SK-N-SH (cell line): ENCODE measurements around the gene BABAM2. TPM values are rescaled to one million over a fixed set of nuclear protein-coding genes. Genes with fewer than 3 reads are reported as not detected.

Experiments
- CTCF ChIA-PET: fragments of 300-600, 350-600 bp; formaldehyde crosslinking; extraction: SDS; loops from one replicate; lab custom pipeline; 2021; lab: Yijun Ruan, JAX
- POLR2A ChIA-PET: fragments of 350-600 bp; sonication (Branson Sonifier 250); formaldehyde crosslinking; extraction: SDS; loops from one replicate; lab custom pipeline; 2020; ENCODE audit warnings: antibody characterized with exemption, inconsistent platforms; lab: Yijun Ruan, JAX
- DNase-seq: peaks from one replicate; pipeline ENCODE4 v3.0.0; 2012
- H2AFZ ChIP-seq: fragments of 200-600 bp; sonication (generic); 2 replicates; pipeline ENCODE4 v1.8.1; 2016; ENCODE audit warnings: antibody characterized with exemption, mild to moderate bottlenecking, low read depth
- H3F3A ChIP-seq: fragments of 200-600 bp; sonication (generic); replicated peaks from 2 replicates; pipeline ENCODE3; 2016; ENCODE audit warnings: antibody characterized with exemption, mild to moderate bottlenecking; ENCODE audit not compliant: insufficient read depth
- H3K27ac ChIP-seq, 2 experiments: fragments of 200-500 bp in 1 of 2; fragments of 200-600 bp in 1 of 2; sonication (Bioruptor generic) in 1 of 2; sonication (generic), shearing (Covaris generic) in 1 of 2; 2 replicates each; pipeline versions ENCODE4 v1.5.1 to v1.6.1; 2014 to 2016; ENCODE audit warnings: low read depth in 2 of 2, inconsistent platforms in 1 of 2, low read length in 1 of 2, mild to moderate bottlenecking in 1 of 2, mixed read lengths in 1 of 2
- H3K27me3 ChIP-seq: fragments of 200-600 bp; sonication (generic), shearing (Covaris generic); 2 replicates; pipeline ENCODE4 v1.6.1; 2016; ENCODE audit warnings: mixed run types; ENCODE audit not compliant: insufficient read depth
- H3K36me3 ChIP-seq, 2 experiments: fragments of 200-500 bp in 1 of 2; fragments of 200-600 bp in 1 of 2; sonication (Bioruptor generic) in 1 of 2; sonication (generic) in 1 of 2; replicated peaks in 1 of 2; 2 replicates each; pipeline versions ENCODE3 to v1.5.1; 2014 to 2016; ENCODE audit warnings: low read length in 1 of 2, mild to moderate bottlenecking in 1 of 2; ENCODE audit not compliant: insufficient read depth in 2 of 2, control insufficient read depth in 1 of 2
- H3K4me1 ChIP-seq, 2 experiments: fragments of 200-500 bp in 1 of 2; fragments of 200-600 bp in 1 of 2; sonication (Bioruptor generic) in 1 of 2; sonication (generic), shearing (Covaris generic) in 1 of 2; 2 replicates each; pipeline versions ENCODE4 v1.5.1 to v1.6.1; 2014 to 2016; ENCODE audit warnings: low read depth in 1 of 2, low read length in 1 of 2, mixed run types in 1 of 2; ENCODE audit not compliant: insufficient read depth in 2 of 2, control insufficient read depth in 1 of 2
- H3K4me2 ChIP-seq: fragments of 200-600 bp; sonication (generic), shearing (Covaris generic); 2 replicates; pipeline ENCODE4 v1.6.1; 2017; ENCODE audit warnings: mixed run types
- H3K4me3 ChIP-seq, 2 experiments: fragments of 200-500 bp in 1 of 2; fragments of 200-600 bp in 1 of 2; sonication (Bioruptor generic) in 1 of 2; sonication (generic), shearing (Covaris generic) in 1 of 2; 2 replicates each; pipeline versions ENCODE4 v1.5.1 to v1.8.1; 2014 to 2016; ENCODE audit warnings: low read depth in 2 of 2, inconsistent platforms in 1 of 2, low read length in 1 of 2, mild to moderate bottlenecking in 1 of 2, mixed read lengths in 1 of 2, moderate library complexity in 1 of 2
- H3K79me2 ChIP-seq: fragments of 200-600 bp; sonication (generic); 2 replicates; pipeline ENCODE4 v1.8.1; 2017; ENCODE audit warnings: mild to moderate bottlenecking; ENCODE audit not compliant: insufficient read depth
- H3K9ac ChIP-seq: fragments of 200-600 bp; sonication (generic); 2 replicates; pipeline ENCODE4 v1.6.1; 2017; ENCODE audit warnings: mixed run types
- H3K9me2 ChIP-seq: fragments of 200-600 bp; sonication (generic); 2 replicates; pipeline ENCODE4 v1.6.1; 2017; ENCODE audit warnings: mixed run types
- H3K9me3 ChIP-seq: fragments of 200-600 bp; sonication (generic); 2 replicates; pipeline ENCODE4 v1.6.1; 2017; ENCODE audit warnings: mixed run types, mild to moderate bottlenecking, moderate library complexity
- H4K20me1 ChIP-seq: fragments of 200-600 bp; sonication (generic); 2 replicates; pipeline ENCODE4 v1.6.1; 2017; ENCODE audit warnings: mild to moderate bottlenecking, mixed run types; ENCODE audit not compliant: insufficient read depth
- CHD2 ChIP-seq: fragments of 150-350 bp; IDR thresholded peaks from 2 replicates; pipeline ENCODE4 v1.6.1; 2018; ENCODE audit warnings: low read length; ENCODE audit not compliant: partially characterized antibody
- EZH2phosphoT487 ChIP-seq: fragments of 200-600 bp; sonication (generic); IDR thresholded peaks from 2 replicates; pipeline ENCODE4 v1.6.1; 2017; ENCODE audit warnings: low read depth, mixed run types, mild to moderate bottlenecking, antibody characterized with exemption, moderate library complexity, borderline replicate concordance
- FOSL2 ChIP-seq: IDR thresholded peaks from 2 replicates; pipeline ENCODE4 v1.4.0; 2012; ENCODE audit warnings: low read depth, mild to moderate bottlenecking, moderate library complexity, borderline replicate concordance
- FOXM1 ChIP-seq: IDR thresholded peaks from 2 replicates; pipeline ENCODE4 v1.4.0; 2012; ENCODE audit warnings: low read depth, mild to moderate bottlenecking
- JUND ChIP-seq: IDR thresholded peaks from 2 replicates; pipeline ENCODE4 v1.4.0; 2012
- MEF2A ChIP-seq: IDR thresholded peaks from 2 replicates; pipeline ENCODE4 v1.4.0; 2012; ENCODE audit warnings: low read depth, borderline replicate concordance
- NFIC ChIP-seq: IDR thresholded peaks from 2 replicates; pipeline ENCODE4 v1.4.0; 2012; ENCODE audit warnings: borderline replicate concordance
- POLR2AphosphoS5 ChIP-seq: IDR thresholded peaks from 2 replicates; pipeline ENCODE4 v1.6.1; 2012; ENCODE audit warnings: low read depth, low read length
- RAD21 ChIP-seq: IDR thresholded peaks from 2 replicates; pipeline ENCODE4 v1.6.1; 2012; ENCODE audit warnings: mild to moderate bottlenecking, low read length
- RFX5 ChIP-seq: IDR thresholded peaks from 2 replicates; pipeline ENCODE4 v1.6.1; 2012; ENCODE audit warnings: mild to moderate bottlenecking, improper control_type of control experiment, low read length
- SIN3A ChIP-seq: IDR thresholded peaks from 2 replicates; pipeline ENCODE4 v1.6.1; 2012; ENCODE audit warnings: low read depth, mild to moderate bottlenecking, low read length, moderate library complexity, borderline replicate concordance
- TEAD4 ChIP-seq: IDR thresholded peaks from 2 replicates; pipeline ENCODE4 v1.4.0; 2012; ENCODE audit warnings: mild to moderate bottlenecking, borderline replicate concordance; ENCODE audit not compliant: insufficient read depth
- YY1 ChIP-seq: IDR thresholded peaks from 2 replicates; pipeline ENCODE4 v1.4.0; 2012; ENCODE audit warnings: low read depth, mild to moderate bottlenecking
- WGBS: methylation state at CpG from one replicate; pipeline ENCODE4 v1.1.6; 2017; ENCODE audit warnings: low lambda C conversion rate; 5-methylcytosine and 5-hydroxymethylcytosine counted together
- polyA plus RNA-seq, 3 experiments: library from polyadenylated mRNA; depleted of rRNA; stranded (reverse); fragments of >200 nt; gene quantifications; 2 replicates each; pipeline ENCODE4 v1.2.3, GENCODE V29; 2012
- TF ChIP-seq, protein P1 (sequence below): IDR thresholded peaks from 2 replicates; pipeline ENCODE4 v1.4.0; 2012; ENCODE audit warnings: low read depth
- TF ChIP-seq, protein P2 (sequence below): IDR thresholded peaks from 2 replicates; pipeline ENCODE4 v1.4.0; 2012; ENCODE audit warnings: low read depth, borderline replicate concordance

The BABAM2 gene
- polyA plus RNA-seq, 1 of the 3 experiments (the other 2 are of a cell fraction) = 34.0 TPM

DNA sequence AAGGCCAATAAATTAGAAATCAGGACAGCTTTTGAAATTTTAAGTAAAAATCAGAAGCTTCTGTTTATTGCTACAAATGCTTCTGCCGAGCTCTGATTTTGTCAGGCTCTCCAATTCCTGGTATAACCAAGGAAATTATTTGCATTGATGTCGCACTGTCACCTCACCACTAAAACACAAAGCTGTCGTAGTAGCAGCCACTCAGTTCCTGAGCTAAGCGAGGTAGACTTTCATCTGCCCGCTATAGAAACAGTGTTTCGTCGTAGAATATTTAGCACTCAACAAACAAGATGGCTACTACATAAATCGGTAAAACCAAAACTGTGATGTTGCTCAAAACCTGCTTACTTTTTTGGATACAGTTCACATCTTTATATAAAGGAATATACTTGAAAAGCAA, 360.8 kb downstream of the BABAM2 start:
- no peak for DNase-seq
- Histone ChIP-seq H3K79me2 (no peaks in the 10 kb centered on the region; the same call in 1 of the 2 replicates), H3K9me2 (no peaks in the 10 kb centered on the region), H3K27me3 (no peaks in the 10 kb centered on the region), H3K27ac (no peak overlapping the region), H3K4me3 (no peak overlapping the region), H3K9me3 (no peaks in the 10 kb centered on the region), H3F3A (no peaks in the 10 kb centered on the region), H3K4me2 (no peak overlapping the region), H4K20me1 (no peaks in the 10 kb centered on the region), H2AFZ (no peak overlapping the region), H3K4me1 (peaks cover 0 to 13% of the 10 kb centered on the region in 2 experiments; a peak in 2 of 4 replicates), H3K9ac (no peak overlapping the region), H3K36me3 (no peaks in the 10 kb centered on the region)
- 88% methylated on average over 8 of the region's 8 CpGs for WGBS
- no peak for TF ChIP-seq JUND
- TF ChIP-seq EZH2phosphoT487 = no peak
- TF ChIP-seq NFIC = no peak
- no peak for TF ChIP-seq SIN3A
- TF ChIP-seq RFX5 = no peak
- TF ChIP-seq, protein P1, sequence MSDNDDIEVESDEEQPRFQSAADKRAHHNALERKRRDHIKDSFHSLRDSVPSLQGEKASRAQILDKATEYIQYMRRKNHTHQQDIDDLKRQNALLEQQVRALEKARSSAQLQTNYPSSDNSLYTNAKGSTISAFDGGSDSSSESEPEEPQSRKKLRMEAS = no peak
- no peak for TF ChIP-seq CHD2
- TF ChIP-seq MEF2A = no peak
- no peak for TF ChIP-seq FOXM1
- ChIA-PET CTCF (interaction anchor here (1.3 to 3.2 kb wide), 2 partner anchors 13 to 568 kb away, joined by 6 to 13 read pairs; no protein-coding TSS in a partner anchor), POLR2A (interaction anchor here (0.6 kb wide), 1 partner anchor 490 kb away, joined by 3 read pairs; no protein-coding TSS in a partner anchor)

- H3K9ac ChIP-seq = no peak overlapping the region
- POLR2A ChIA-PET = no interaction called here
- 95% methylated on average over 2 of the region's 2 CpGs for WGBS
- H3K4me2 ChIP-seq = no peak overlapping the region
- no peaks in the 10 kb centered on the region for H3K9me3 ChIP-seq
- no peaks in the 10 kb centered on the region for H3K36me3 ChIP-seq
- TF ChIP-seq NFIC (no peak), POLR2AphosphoS5 (no peak), TEAD4 (no peak), RAD21 (no peak), SIN3A (no peak), YY1 (no peak), FOSL2 (no peak)
- TF ChIP-seq, protein P1 = no peak
- TF ChIP-seq, protein P2, sequence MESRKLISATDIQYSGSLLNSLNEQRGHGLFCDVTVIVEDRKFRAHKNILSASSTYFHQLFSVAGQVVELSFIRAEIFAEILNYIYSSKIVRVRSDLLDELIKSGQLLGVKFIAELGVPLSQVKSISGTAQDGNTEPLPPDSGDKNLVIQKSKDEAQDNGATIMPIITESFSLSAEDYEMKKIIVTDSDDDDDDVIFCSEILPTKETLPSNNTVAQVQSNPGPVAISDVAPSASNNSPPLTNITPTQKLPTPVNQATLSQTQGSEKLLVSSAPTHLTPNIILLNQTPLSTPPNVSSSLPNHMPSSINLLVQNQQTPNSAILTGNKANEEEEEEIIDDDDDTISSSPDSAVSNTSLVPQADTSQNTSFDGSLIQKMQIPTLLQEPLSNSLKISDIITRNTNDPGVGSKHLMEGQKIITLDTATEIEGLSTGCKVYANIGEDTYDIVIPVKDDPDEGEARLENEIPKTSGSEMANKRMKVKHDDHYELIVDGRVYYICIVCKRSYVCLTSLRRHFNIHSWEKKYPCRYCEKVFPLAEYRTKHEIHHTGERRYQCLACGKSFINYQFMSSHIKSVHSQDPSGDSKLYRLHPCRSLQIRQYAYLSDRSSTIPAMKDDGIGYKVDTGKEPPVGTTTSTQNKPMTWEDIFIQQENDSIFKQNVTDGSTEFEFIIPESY = no peak
- no peak overlapping the region for H3K4me3 ChIP-seq
- no peak overlapping the region for H3K27ac ChIP-seq
- H3K9me2 ChIP-seq = no peaks in the 10 kb centered on the region
- H3F3A ChIP-seq = no peaks in the 10 kb centered on the region
- H3K79me2 ChIP-seq = no peaks in the 10 kb centered on the region; the same call in 1 of the 2 replicates
- CTCF ChIA-PET = interaction anchor here (3.2 kb wide), 1 partner anchor 12 kb away, joined by 13 read pairs; no protein-coding TSS in a partner anchor
- H3K4me1 ChIP-seq = peaks cover 0 to 9% of the 10 kb centered on the region in 2 experiments; a peak in 2 of 4 replicates
- DNase-seq = no peak
- no peaks in the 10 kb centered on the region for H4K20me1 ChIP-seq
- H2AFZ ChIP-seq = no peak overlapping the region
- H3K27me3 ChIP-seq = no peaks in the 10 kb centered on the region
Measured at GRCh38 chr2:28252311-28252710, 361.8 kb downstream of the BABAM2 start.
